ENCODE data around the gene PTPRS.

PTPRS gene

GRCh38 chr19:5303208-5303607 lies 37.4 kb downstream of the PTPRS start:
- Histone ChIP-seq H3K36me3 (ENCODE audit: control insufficient read depth, insufficient read depth, low read length, severe bottlenecking) (no peaks in the 10 kb centered on the region), H3K27me3 (replicated peaks; ENCODE audit: control insufficient read depth, insufficient read depth, low read length) (peaks cover 4% of the 10 kb centered on the region), H3K9ac (ENCODE audit: low read length) (no peak overlapping the region), H3K4me3 (ENCODE audit: low read length) (no peak overlapping the region), H3K9me3 (ENCODE audit: control insufficient read depth, low read length) (no peaks in the 10 kb centered on the region), H3K4me1 (ENCODE audit: control insufficient read depth, insufficient read depth, low read length) (no peaks in the 10 kb centered on the region)
- no peak for DNase-seq (ENCODE audit: low read depth)

- no peak overlapping the region for H3K9ac ChIP-seq (ENCODE audit: low read length)
- H3K9me3 ChIP-seq (ENCODE audit: control insufficient read depth, low read length): no peaks in the 10 kb centered on the region
- peaks cover 4% of the 10 kb centered on the region for H3K27me3 ChIP-seq (replicated peaks; ENCODE audit: control insufficient read depth, insufficient read depth, low read length)
- no peak overlapping the region for H3K4me3 ChIP-seq (ENCODE audit: low read length)
- no peaks in the 10 kb centered on the region for H3K36me3 ChIP-seq (ENCODE audit: control insufficient read depth, insufficient read depth, low read length, severe bottlenecking)
- DNase-seq (ENCODE audit: low read depth): no peak
- no peaks in the 10 kb centered on the region for H3K4me1 ChIP-seq (ENCODE audit: control insufficient read depth, insufficient read depth, low read length)
These were observed 38.2 kb downstream of the PTPRS start for GRCh38 chr19:5302396-5302795.

- DNase-seq (ENCODE audit: low read depth): no peak
- H3K36me3 ChIP-seq (ENCODE audit: control insufficient read depth, insufficient read depth, low read length, severe bottlenecking): no peaks in the 10 kb centered on the region
- no peaks in the 10 kb centered on the region for H3K9me3 ChIP-seq (ENCODE audit: control insufficient read depth, low read length)
- no peaks in the 10 kb centered on the region for H3K4me1 ChIP-seq (ENCODE audit: control insufficient read depth, insufficient read depth, low read length)
- H3K9ac ChIP-seq (ENCODE audit: low read length): no peak overlapping the region
- no peaks in the 10 kb centered on the region for H3K27me3 ChIP-seq (replicated peaks; ENCODE audit: control insufficient read depth, insufficient read depth, low read length)
- H3K4me3 ChIP-seq (ENCODE audit: low read length): no peak overlapping the region
These were observed 41.5 kb downstream of the PTPRS start for GRCh38 chr19:5299137-5299536.

- H3K9me3 ChIP-seq (ENCODE audit: control insufficient read depth, low read length): no peaks in the 10 kb centered on the region
- H3K4me1 ChIP-seq (ENCODE audit: control insufficient read depth, insufficient read depth, low read length): peaks cover 2% of the 10 kb centered on the region
- no peak overlapping the region for H3K4me3 ChIP-seq (ENCODE audit: low read length)
- no peak overlapping the region for H3K9ac ChIP-seq (ENCODE audit: low read length)
- H3K36me3 ChIP-seq (ENCODE audit: control insufficient read depth, insufficient read depth, low read length, severe bottlenecking): no peaks in the 10 kb centered on the region
- H3K27me3 ChIP-seq (replicated peaks; ENCODE audit: control insufficient read depth, insufficient read depth, low read length): no peaks in the 10 kb centered on the region
- DNase-seq (ENCODE audit: low read depth): no peak
These were observed 42.1 kb downstream of the PTPRS start for GRCh38 chr19:5298471-5298901.

GRCh38 chr19:5297272-5297669 lies 43.3 kb downstream of the PTPRS start:
- no peak for DNase-seq (ENCODE audit: low read depth)
- Histone ChIP-seq H3K9ac (ENCODE audit: low read length) (no peak overlapping the region), H3K36me3 (ENCODE audit: control insufficient read depth, insufficient read depth, low read length, severe bottlenecking) (no peaks in the 10 kb centered on the region), H3K4me3 (ENCODE audit: low read length) (no peak overlapping the region), H3K27me3 (replicated peaks; ENCODE audit: control insufficient read depth, insufficient read depth, low read length) (no peaks in the 10 kb centered on the region), H3K9me3 (ENCODE audit: control insufficient read depth, low read length) (no peaks in the 10 kb centered on the region), H3K4me1 (ENCODE audit: control insufficient read depth, insufficient read depth, low read length) (peaks cover 4% of the 10 kb centered on the region)

GRCh38 chr19:5296457-5297271 lies 43.9 kb downstream of the PTPRS start:
- H3K4me3 ChIP-seq (ENCODE audit: low read length): no peak overlapping the region
- no peak for DNase-seq (ENCODE audit: low read depth)
- no peaks in the 10 kb centered on the region for H3K27me3 ChIP-seq (replicated peaks; ENCODE audit: control insufficient read depth, insufficient read depth, low read length)
- H3K9ac ChIP-seq (ENCODE audit: low read length): no peak overlapping the region
- peaks cover 10% of the 10 kb centered on the region for H3K4me1 ChIP-seq (ENCODE audit: control insufficient read depth, insufficient read depth, low read length)
- H3K36me3 ChIP-seq (ENCODE audit: control insufficient read depth, insufficient read depth, low read length, severe bottlenecking): no peaks in the 10 kb centered on the region
- no peaks in the 10 kb centered on the region for H3K9me3 ChIP-seq (ENCODE audit: control insufficient read depth, low read length)

GRCh38 chr19:5296021-5296420 lies 44.6 kb downstream of the PTPRS start:
- peaks cover 16% of the 10 kb centered on the region for H3K4me1 ChIP-seq (ENCODE audit: control insufficient read depth, insufficient read depth, low read length)
- DNase-seq (ENCODE audit: low read depth): no peak
- H3K9ac ChIP-seq (ENCODE audit: low read length): no peak overlapping the region
- H3K36me3 ChIP-seq (ENCODE audit: control insufficient read depth, insufficient read depth, low read length, severe bottlenecking): no peaks in the 10 kb centered on the region
- H3K27me3 ChIP-seq (replicated peaks; ENCODE audit: control insufficient read depth, insufficient read depth, low read length): no peaks in the 10 kb centered on the region
- no peak overlapping the region for H3K4me3 ChIP-seq (ENCODE audit: low read length)
- H3K9me3 ChIP-seq (ENCODE audit: control insufficient read depth, low read length): no peaks in the 10 kb centered on the region

GRCh38 chr19:5294403-5295160 lies 46.0 kb downstream of the PTPRS start:
- peaks cover 31% of the 10 kb centered on the region for H3K4me1 ChIP-seq (ENCODE audit: control insufficient read depth, insufficient read depth, low read length)
- no peaks in the 10 kb centered on the region for H3K9me3 ChIP-seq (ENCODE audit: control insufficient read depth, low read length)
- H3K27me3 ChIP-seq (replicated peaks; ENCODE audit: control insufficient read depth, insufficient read depth, low read length): no peaks in the 10 kb centered on the region
- no peak for DNase-seq (ENCODE audit: low read depth)
- no peaks in the 10 kb centered on the region for H3K36me3 ChIP-seq (ENCODE audit: control insufficient read depth, insufficient read depth, low read length, severe bottlenecking)
- no peak overlapping the region for H3K9ac ChIP-seq (ENCODE audit: low read length)
- H3K4me3 ChIP-seq (ENCODE audit: low read length): no peak overlapping the region

GRCh38 chr19:5293612-5294378 lies 46.8 kb downstream of the PTPRS start:
- peak; percentile 85 for DNase-seq (ENCODE audit: low read depth)

GRCh38 chr19:5292822-5293611 lies 47.6 kb downstream of the PTPRS start:
- H3K9ac ChIP-seq (ENCODE audit: low read length): peak overlapping the region; percentile 93
- H3K27me3 ChIP-seq (replicated peaks; ENCODE audit: control insufficient read depth, insufficient read depth, low read length): no peaks in the 10 kb centered on the region
- H3K36me3 ChIP-seq (ENCODE audit: control insufficient read depth, insufficient read depth, low read length, severe bottlenecking): no peaks in the 10 kb centered on the region
- no peaks in the 10 kb centered on the region for H3K9me3 ChIP-seq (ENCODE audit: control insufficient read depth, low read length)
- peaks cover 45% of the 10 kb centered on the region for H3K4me1 ChIP-seq (ENCODE audit: control insufficient read depth, insufficient read depth, low read length)
- peak overlapping the region; percentile 93 for H3K4me3 ChIP-seq (ENCODE audit: low read length)
- DNase-seq (ENCODE audit: low read depth): peak; percentile 92

More at GRCh38 chr19:5293612-5294378, 46.8 kb downstream of the PTPRS start:
- Histone ChIP-seq H3K4me3 (ENCODE audit: low read length) (peak overlapping the region; percentile 73), H3K27me3 (replicated peaks; ENCODE audit: control insufficient read depth, insufficient read depth, low read length) (no peaks in the 10 kb centered on the region), H3K4me1 (ENCODE audit: control insufficient read depth, insufficient read depth, low read length) (peaks cover 37% of the 10 kb centered on the region), H3K9me3 (ENCODE audit: control insufficient read depth, low read length) (no peaks in the 10 kb centered on the region), H3K36me3 (ENCODE audit: control insufficient read depth, insufficient read depth, low read length, severe bottlenecking) (no peaks in the 10 kb centered on the region), H3K9ac (ENCODE audit: low read length) (peak overlapping the region; percentile 63)

Data from adipocyte (in vitro differentiated cells).